HL-60/S4 treated with phorbol 12-myristate 13-acetate at 8.2 ng/mL for 4 days and 3 days (cell line): ENCODE data around the gene UBE2C.
"Not testable (repeated sequence)": the region's sequence is repeated elsewhere in the genome, so short reads cannot be mapped to it uniquely, and the experiment has no call there.

Experiments used
- in situ Hi-C: fragments of 300-500 bp; cut with MboI; formaldehyde crosslinking; loops from 2 replicates; pipeline ENCODE4 v1.15.0; 2022; ENCODE audit warnings: low sequenced_read_pairs

The UBE2C gene

DNA sequence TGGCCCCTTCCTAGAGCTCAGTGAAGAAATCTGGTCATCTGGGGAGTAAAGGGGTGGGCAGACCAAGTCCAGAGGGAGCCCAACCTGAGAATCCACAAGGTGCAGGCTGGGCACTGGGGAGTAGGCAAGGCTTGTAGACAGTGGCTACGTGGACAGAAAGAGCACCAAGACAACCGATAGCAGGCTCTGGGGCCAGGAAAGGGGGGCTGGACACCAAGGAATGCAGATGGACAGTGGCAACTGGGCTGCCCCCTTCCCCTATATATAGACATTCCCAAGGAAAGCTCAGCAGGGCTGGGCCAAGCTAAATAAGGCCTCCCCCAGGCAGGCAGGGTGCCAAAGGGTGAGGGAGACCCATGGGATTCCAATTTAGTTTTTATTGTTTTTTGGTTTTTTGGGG, 16.1 kb downstream of the UBE2C start:
- in situ Hi-C loops = no loop called here

DNA sequence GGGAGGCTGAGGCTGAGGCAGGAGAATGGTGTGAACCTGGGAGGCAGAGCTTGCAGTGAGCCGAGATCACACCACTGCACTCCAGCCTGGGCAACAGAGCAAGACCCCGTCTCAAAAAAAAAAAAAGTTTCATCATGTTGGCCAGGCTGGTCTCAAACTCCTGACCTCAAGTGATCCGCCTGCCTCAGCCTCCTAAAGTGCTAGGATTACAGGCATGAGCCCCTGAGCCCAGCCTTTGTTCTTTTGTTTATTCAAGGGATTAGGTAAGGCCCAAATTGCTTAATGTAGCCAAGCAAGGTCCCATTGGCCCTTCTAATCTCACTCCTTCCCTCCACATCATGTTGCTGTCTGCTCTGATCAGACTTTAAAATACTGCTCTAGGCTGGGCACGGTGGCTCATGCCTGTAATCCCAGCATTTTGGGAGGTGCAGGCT, 17.2 kb downstream of the UBE2C start:
- in situ Hi-C loops = not testable (repeated sequence)

DNA sequence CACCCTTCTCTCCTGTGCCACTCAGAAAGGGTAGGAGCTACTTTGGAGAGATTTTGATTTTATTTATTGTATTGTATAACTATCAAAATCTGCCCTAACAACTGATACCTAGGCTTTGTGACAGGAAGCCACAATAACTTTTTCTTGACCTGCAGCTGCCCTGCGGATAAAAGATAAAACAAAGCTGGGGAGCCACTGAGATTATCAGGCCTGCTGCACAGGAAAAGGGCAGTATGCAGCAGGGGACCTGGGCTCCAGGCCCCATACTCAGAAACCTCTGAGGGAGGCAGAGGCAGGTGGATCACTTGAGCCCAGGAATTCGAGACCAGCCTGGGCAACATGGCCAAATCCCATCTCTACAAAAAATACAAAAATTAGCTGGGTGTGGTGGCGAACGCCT, 20.2 kb downstream of the UBE2C start:
- in situ Hi-C loops = no loop called here

DNA sequence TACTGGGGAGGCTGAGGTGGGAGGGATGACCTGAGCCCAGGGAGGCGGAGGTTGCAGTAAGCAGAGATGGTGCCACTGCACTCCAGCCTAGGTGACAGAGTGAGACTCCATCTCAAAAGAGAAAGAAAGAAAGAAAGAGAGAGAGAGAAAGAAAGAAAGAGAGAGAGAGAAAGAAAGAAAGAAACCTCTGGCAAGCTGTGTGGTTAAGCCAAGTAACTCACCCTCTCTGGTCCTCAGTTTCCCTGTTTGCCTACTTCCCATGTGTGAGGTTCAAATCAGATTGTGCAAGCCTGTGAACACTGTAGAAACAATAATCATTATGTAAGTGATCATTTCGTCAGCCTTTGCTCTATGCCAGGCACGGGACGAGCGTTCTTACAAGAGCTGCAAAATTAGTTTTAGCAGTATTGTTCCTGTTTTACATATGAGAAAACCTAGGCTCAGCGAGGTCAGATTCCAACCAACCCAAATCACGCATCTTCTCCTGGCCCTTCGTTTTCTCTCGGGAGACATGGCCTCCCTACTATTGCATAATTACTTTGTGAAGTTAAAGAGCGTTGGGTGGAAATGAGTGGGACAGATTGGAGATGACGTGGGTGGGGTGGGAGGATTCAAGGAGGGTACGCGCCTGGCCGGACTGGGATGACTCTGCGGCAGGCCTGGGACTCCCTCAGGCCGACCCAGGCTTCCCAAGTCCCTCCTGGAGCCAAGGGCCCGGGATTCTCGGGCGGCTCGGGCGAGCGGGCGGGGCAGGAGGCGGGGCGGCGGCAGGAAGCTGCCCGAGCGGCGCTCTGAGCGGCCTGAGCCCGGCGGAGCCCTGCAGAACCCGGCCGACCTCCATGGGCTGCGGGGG, 20.8 kb downstream of the UBE2C start, which contains the start of gene SNX21:
Gene SNX21 (plus strand): TSS at position 770 of the 853 bp plus-strand sequence. CDS start 121 bp downstream, outside the sequence.
- in situ Hi-C loops = no loop called here

DNA sequence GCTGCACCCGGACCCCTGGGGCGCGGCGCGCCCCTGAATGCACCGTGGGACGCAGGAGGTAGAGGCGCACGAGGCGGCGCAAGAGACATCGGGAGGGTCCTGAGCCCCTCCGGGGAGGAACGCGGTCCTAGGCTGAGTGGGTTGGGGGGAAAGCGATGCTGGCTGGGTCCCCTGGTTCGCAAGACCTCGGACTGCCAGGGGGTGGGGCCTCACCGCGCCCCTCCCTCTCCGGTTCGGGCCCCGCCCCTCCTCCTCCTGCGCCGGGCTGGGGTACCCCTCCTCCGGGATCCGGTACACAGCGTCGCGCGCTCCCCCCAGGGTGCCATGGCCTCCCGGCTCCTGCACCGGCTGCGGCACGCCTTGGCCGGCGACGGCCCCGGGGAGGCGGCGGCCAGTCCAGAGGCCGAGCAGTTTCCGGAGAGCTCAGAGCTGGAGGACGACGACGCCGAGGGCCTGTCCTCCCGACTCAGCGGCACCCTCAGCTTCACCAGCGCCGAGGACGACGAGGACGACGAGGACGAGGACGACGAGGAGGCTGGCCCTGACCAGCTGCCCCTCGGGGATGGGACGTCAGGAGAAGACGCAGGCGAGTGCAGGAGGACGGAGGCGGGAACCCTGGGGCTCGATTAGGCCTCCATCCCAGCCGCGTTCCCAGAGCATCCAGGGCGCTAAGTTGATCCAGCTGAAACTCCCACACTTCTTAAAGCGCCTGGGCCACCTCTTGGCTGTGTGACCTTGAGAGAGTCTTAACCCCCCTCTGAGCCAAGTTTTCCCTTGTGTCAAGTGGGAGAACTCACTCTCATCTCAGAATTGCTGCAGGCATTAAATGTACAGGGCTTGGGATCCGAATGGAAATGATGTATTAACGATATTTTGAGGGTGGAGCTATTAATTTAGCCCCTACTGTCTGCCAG, 21.7 kb downstream of the UBE2C start:
- in situ Hi-C loops = no loop called here

DNA sequence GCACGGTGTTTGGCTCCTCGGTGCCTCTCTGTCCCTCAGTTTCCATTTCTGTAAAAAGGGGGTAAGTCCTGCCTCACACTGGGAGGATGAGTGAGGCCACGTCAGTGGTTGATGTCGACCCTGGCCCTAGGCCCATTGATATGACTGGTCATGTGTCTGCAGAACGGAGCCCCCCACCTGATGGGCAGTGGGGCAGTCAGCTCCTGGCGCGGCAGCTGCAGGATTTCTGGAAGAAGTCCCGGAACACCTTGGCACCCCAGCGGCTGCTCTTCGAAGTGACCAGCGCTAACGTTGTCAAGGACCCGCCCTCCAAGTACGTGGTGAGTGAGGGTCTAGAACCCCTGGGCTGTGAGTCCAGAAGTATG, 22.3 kb downstream of the UBE2C start:
- in situ Hi-C loops = no loop called here

DNA sequence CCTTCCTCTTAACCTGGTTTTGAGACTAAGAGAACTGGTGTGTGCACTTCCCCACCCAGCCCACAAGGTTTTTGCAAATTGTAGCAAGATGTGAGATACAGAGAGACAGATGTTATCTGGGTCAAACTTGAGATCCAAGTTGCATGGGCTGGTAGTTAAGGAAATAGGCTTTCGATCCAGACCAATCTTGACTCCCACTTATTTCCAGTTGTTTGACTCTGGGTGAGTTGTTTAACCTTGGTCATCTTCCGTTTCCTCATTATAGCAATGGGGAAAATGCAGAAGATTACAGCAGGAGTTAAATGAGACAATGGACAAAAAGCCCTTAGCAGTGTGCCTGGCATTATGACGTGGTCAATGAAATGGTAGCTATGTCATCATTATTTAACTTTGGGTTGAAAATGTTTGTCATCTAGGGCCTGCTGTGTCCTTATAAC, 22.9 kb downstream of the UBE2C start:
- in situ Hi-C loops = no loop called here

DNA sequence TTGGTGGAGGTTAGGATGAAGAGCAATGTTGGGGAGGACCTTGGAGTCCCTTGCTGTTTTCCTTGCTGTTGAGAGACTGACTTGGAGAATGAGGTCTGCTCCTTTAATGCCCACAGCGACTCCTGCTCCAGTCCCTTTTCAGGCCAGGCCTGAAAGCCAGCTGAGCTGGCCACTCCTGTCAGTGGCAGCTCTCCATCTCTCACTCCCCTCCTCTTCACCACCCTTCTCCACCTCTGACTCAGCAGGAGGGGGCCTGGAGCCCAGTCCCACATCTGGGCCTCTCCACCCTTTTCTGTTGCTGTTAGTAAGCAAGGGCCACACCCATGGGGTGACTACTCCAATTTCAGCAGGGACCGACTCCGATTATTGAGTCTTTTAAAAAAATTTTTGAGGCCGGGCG, 23.4 kb downstream of the UBE2C start:
- in situ Hi-C loops = no loop called here

DNA sequence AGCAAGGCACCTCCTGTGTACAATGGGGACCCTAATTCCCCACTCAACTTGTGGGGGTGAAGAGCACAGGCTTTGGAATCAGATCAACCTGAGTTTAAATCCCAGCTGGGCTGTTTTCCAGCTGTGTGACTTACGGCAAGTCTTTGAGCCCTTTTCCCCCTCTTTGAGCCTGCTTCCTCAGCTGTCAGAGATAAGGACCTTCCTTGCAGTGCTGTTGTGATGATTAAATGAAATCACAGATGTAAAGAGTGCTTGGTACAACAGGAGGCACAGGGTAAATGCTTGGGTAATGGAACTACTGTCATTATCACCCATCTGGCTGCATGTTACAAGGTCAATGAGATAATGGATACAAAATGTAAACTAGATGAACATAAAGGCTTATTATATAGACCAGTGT, 24.4 kb downstream of the UBE2C start:
- in situ Hi-C loops = no loop called here

DNA sequence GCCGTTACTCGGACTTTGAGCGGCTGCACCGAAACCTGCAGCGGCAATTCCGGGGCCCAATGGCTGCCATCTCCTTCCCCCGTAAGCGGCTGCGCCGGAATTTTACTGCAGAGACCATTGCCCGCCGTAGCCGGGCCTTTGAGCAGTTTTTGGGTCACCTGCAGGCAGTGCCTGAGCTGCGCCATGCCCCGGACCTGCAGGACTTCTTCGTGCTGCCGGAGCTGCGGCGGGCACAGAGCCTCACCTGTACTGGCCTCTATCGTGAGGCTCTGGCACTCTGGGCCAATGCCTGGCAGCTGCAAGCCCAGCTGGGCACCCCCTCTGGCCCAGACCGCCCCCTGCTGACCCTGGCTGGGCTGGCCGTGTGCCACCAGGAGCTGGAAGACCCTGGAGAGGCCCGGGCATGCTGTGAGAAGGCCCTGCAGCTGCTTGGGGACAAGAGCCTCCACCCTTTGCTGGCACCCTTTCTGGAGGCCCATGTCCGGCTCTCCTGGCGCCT, 28.3 kb downstream of the UBE2C start:
- in situ Hi-C loops = no loop called here

DNA sequence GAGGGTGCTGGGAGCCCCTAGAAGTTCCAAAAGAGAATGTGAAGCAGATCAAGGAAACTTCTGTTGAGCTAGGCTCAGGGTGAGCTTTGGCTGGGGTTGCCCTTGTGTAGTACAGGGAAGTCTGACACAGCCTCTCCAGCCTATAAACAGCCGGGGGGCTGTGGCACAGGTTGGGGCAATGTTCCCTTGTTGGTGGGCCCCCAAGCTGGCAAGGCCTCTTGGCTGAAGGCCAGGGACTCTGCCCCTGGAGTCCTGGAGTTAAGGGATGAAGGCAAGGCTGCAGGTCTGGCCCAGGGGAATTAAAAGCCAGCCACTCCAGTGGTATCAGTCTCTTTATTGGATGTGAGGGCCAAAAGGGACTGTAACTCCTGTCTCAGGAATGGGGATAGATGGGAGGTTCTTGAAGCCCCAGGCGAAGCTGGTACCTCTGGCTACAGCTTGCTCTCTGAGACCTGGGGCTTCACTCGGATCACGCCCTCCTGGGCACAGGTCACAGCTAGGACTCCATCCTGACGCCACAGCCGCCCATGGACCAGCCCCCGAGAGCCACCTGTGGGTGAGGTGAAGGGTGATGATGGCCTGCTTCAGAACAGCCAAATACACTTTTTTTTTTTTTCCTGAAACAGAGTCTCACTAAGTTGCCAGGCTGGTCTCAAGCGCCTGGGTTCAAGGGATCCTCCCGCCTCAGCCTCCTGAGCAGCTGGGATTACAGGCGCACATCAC, 29.1 kb downstream of the UBE2C start:
- in situ Hi-C loops = no loop called here

DNA sequence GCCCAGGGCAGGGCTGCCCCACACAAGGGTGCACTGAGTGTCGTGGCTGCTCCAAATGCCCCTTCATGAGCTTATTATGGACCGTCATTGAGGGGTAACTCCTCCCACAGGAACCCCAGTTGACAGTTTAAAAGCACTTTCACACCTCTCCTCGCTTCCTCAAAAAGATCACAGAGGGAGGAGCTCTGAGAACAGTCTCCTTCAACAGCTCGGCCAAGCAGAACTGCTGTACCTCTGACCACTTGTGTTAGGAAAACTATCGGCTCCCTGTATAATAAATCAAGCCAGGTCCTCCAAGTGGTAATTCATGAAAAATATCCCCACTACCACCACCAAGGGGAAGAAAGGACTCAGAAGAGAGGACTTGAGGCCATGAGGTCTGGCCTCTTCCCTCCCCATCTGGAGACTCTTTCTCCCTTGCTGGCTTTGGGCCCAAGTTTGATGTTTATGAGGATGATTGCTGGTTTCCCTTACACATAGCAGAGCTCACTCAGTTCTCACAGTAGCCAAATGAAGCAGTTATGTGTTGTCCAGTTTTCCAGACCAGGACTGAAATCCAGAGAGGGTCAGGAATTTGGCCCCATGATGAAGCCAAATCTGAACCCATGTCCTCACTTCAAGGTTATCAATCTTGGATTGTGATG, 29.8 kb downstream of the UBE2C start:
- in situ Hi-C loops = no loop called here

DNA sequence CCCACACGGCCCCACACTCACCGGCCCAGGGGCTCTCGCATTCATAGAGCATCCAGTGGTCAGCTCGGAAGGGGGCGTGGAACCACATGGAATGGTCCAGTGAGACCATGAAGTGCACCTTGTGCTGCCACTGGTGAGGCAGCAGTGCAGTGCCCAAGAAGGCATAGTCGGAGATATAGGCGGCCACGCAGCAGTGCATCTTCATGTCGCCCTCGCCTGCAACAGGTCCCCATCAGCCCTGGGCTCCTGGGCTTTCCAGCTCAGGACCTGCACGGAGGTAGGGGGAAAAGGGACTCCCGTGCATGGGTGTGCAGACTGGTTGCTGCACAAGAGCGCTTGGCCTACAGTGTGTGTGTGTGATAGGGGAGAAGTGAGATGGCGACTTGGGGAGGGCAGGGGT, 31.1 kb downstream of the UBE2C start:
- in situ Hi-C loops = no loop called here

DNA sequence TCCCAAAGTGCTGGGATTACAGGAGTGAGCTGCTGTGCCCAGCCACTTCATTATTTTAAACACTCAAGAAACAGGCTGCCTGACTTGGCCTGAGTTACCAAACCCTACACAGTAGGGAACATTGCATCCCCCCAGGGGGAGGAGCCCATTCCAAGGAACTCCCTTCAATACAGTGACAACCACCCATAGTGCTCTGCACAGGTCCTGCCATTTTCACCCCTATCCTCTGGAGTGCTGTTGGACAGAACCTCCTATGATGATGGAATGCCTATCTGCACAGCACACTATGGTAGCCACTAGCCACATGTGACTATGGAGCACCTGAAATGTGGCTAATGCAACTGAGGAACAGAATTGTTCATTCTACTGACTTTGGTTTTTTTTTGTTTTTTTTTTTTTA, 33.0 kb downstream of the UBE2C start:
- in situ Hi-C loops = no loop called here

DNA sequence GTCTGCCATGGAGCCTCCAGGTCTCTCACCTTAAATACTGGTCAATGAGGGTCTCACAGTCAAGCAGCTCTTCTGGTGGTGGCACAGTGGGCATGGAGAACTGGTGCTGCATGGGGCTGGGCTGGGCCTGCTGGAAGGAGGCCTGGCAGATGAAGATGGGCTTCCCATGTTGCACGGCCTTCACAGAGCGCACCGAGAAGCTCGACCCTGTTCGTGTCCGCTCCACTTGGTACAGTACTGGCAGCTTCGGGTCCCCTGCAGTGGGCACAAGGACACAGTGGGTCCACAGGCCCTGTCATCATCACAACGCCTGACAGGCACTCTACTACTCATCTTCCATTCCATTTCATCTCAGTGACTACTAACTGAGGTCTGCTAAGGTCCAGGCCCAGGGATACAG, 36.0 kb downstream of the UBE2C start:
- in situ Hi-C loops = no loop called here

DNA sequence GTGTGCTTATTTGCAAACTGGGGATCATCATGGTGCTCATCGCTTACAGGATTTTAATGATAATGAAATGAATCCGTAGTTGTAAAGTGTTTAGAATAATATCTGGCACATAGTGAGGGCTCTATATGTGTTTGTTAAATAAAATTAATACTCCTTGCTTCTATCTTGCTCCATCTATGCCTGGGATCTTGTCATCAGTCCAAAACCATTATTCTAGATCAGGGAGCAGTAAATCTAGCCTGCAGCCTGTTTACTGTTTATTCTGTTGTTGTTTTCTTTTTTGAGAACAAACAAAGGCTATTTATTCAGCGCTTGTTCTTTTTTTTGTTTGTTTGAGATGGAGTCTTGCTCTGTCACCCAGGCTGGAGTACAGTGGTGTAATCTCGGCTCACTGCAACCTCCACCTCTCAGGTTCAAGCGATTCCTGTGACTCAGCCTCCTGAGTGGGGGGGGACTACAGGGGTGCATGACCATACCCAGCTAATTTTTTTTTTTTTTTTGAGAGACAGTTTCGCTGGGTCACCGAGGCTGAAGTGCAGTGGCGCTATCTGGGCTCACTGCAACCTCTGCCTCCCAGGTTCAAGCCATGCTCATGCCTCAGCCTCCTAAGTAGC, 36.6 kb downstream of the UBE2C start:
- in situ Hi-C loops = no loop called here

DNA sequence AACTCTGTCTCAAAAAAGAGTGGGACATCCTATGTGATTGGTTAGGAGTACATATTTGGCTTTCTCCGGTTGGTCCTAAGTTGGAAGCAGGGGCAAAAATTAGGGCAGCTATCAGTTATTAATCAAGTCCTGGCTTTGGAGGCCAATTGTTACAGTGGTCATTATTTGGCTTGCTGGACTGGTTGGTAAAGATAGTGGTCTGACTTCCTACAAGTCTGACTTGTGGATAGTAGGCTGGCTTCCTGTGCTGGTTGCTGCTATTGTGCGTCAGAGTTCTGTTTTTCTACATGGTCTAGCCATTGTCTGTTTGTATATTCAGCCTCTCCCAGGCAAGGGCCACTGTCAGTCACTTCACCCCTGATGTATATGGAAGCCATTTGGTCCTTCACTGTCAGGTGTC, 37.8 kb downstream of the UBE2C start:
- in situ Hi-C loops = no loop called here

DNA sequence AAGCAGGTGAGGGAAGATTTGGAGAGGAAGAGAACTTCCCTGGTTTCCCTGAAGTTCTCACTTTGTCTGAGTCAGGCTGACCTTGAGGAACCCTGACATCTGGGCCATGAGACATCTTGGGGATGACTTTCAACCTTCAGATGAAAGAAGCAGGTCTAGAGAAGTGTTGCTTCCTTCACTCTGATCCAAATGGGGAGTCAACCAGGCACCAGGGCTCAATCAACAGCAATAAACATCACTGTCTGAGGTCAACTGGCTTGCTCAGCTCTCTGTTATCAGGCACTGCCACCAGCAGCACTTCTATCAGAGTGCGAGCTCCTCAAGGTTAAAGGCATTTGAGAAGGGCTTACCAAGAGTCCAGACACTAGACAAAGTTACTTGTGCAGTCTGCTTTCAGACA, 38.5 kb downstream of the UBE2C start:
- in situ Hi-C loops = no loop called here

DNA sequence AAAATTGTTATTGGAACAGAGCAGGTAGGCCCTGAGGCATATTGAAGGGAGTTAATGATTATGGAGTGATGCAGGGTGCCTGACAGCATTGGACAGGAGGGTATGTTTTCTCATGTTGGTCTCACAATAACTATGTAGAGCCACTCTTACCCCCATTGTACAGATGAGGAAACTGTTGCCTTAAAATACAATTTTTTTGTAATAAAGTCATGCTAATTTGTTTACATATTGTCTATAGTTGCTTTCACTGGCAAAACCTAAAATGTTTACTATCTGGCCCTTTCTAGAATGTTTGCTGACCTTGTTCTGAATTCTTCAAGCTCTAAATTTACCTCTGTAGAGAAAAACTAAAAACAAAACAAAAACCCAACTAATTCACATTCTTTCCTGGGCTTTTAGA, 39.1 kb downstream of the UBE2C start:
- in situ Hi-C loops = no loop called here

DNA sequence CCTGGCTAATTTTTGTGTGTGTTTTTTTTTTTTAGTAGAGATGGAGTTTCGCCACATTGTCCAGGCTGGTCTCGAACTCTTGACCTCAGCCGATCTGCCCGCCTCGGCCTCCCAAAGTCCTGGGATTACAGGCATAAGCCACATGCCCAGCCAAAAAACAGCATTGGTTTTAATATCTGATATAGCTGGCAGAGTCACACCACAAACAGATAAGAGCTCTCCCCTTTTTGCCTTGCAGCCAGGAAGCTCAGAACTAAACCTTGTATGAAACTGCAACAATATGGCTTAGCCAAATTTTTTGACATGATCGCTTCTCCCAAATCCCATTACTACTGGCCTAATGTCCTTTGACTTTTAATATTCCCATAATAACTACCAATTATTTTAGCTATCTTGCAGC, 39.9 kb downstream of the UBE2C start:
- in situ Hi-C loops = no loop called here
